Loucy (cell line): ENCODE results near the gene SLC35G1.

ENCODE experiments used
- H2AFZ ChIP-seq: fragments of 200-600 bp; sonication (generic); 2 replicates; pipeline ENCODE4 v1.6.0; 2016; ENCODE audit warnings: antibody characterized with exemption, mild to moderate bottlenecking, low read length, moderate library complexity
- H3F3A ChIP-seq: fragments of 200-600 bp; 2 replicates; pipeline ENCODE4 v1.6.0; 2016; ENCODE audit warnings: antibody characterized with exemption, low read depth, mild to moderate bottlenecking
- H3K27me3 ChIP-seq: fragments of 200-600 bp; sonication (generic); 2 replicates; pipeline ENCODE4 v1.6.1; 2014; ENCODE audit warnings: low read length, mild to moderate bottlenecking; ENCODE audit not compliant: insufficient read depth, poor library complexity, severe bottlenecking
- H3K36me3 ChIP-seq: fragments of 200-600 bp; sonication (generic); 2 replicates; pipeline ENCODE4 v1.6.1; 2016; ENCODE audit warnings: low read length; ENCODE audit not compliant: insufficient read depth
- H3K4me1 ChIP-seq: fragments of 200-600 bp; sonication (generic); 2 replicates; pipeline ENCODE4 v1.5.1; 2014; ENCODE audit warnings: low read length, mild to moderate bottlenecking; ENCODE audit not compliant: insufficient read depth, poor library complexity, severe bottlenecking
- H3K4me2 ChIP-seq: fragments of 200-600 bp; sonication (generic); 2 replicates; pipeline ENCODE4 v1.6.0; 2014; ENCODE audit warnings: antibody characterized with exemption, low read length, low read depth, mild to moderate bottlenecking; ENCODE audit not compliant: poor library complexity, severe bottlenecking
- H3K4me3 ChIP-seq: fragments of 200-600 bp; sonication (generic); 2 replicates; pipeline ENCODE4 v1.5.1; 2014; ENCODE audit warnings: low read length, mild to moderate bottlenecking, mixed read lengths; ENCODE audit not compliant: poor library complexity, severe bottlenecking
- H3K79me2 ChIP-seq: fragments of 200-600 bp; sonication (generic); 2 replicates; pipeline ENCODE4 v1.6.1; 2014; ENCODE audit warnings: low read length; ENCODE audit not compliant: insufficient read depth
- H3K9ac ChIP-seq: fragments of 200-600 bp; sonication (generic); 2 replicates; pipeline ENCODE4 v1.6.0; 2014; ENCODE audit warnings: mild to moderate bottlenecking, low read depth, low read length, moderate library complexity; ENCODE audit not compliant: poor library complexity, severe bottlenecking
- H3K9me2 ChIP-seq: fragments of 200-600 bp; sonication (generic); replicated peaks from 2 replicates; pipeline ENCODE4 v1.6.1; 2016; ENCODE audit warnings: low read depth, low read length, mixed read lengths
- H3K9me3 ChIP-seq: fragments of 200-600 bp; sonication (generic); 2 replicates; pipeline ENCODE4 v1.6.1; 2014; ENCODE audit warnings: mild to moderate bottlenecking, antibody characterized with exemption, low read length, low read depth; ENCODE audit not compliant: insufficient read depth
- H4K20me1 ChIP-seq: fragments of 200-600 bp; sonication (generic); 2 replicates; pipeline ENCODE4 v1.6.0; 2014; ENCODE audit warnings: antibody characterized with exemption, low read length, mild to moderate bottlenecking; ENCODE audit not compliant: insufficient read depth, poor library complexity, severe bottlenecking
- CTCF ChIP-seq: fragments of 200-600 bp; sonication (generic); conservative IDR thresholded peaks from 2 replicates; pipeline ENCODE4 v1.5.1; 2014; ENCODE audit warnings: mild to moderate bottlenecking, antibody characterized with exemption, low read length
- EZH2phosphoT487 ChIP-seq: fragments of 200-600 bp; IDR thresholded peaks from 2 replicates; pipeline ENCODE4 v1.6.1; 2018; ENCODE audit warnings: antibody characterized with exemption, mild to moderate bottlenecking, moderate library complexity, borderline replicate concordance

The SLC35G1 gene

DNA sequence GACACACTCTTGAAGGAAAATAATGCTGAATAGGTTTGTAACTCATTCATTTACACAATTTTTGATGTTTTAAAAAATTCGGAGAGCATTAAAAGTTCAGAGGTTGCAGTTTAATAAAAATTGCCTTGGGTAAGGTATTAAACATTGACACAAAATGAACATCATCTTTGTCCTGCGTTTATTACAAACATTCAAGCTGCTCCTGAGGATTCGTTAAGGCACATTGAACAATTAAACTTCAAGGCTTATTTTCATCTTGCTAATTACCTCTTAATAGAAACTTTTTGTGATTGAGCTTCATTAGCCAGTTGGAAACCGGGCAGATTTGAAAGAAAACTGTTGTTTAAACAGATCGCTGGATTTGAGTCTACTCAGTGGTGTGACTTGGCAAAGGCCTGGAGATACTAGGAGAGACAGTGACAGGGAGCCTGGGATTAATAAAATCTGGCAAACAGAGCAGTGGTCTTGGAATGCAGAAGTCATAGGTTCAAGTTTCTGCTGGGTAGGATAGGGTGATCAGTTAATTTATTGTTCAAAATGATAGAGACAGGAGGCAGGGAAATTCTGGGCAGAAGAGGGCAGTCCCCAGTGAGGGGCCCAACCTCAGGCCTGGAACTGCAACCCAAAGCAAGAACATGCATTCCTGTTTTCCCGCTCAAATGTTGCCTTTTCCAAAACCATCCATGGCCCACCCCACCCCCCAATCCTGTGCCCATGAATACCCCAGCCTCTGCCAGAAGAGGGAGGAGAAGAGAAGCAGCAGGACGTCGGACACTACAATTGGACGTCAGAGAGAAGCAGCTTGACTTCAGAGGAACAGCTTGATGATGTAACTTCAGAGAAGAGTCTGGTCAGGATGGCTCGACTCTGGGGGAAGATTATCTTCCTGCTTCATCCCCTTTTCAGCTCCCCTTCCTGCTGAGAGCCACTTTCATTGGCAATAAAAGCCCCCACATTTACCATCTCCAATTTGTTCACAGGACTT is 43.5 kb upstream of the SLC35G1 start:
- Histone ChIP-seq H3K27me3 (no peaks in the 10 kb centered on the region), H3K36me3 (no peaks in the 10 kb centered on the region), H3K79me2 (no peaks in the 10 kb centered on the region), H2AFZ (no peak overlapping the region), H3K9me3 (no peaks in the 10 kb centered on the region), H3K4me1 (no peaks in the 10 kb centered on the region), H3F3A (no peaks in the 10 kb centered on the region), H3K4me3 (no peak overlapping the region), H3K4me2 (no peak overlapping the region), H4K20me1 (no peaks in the 10 kb centered on the region), H3K9me2 (no peaks in the 10 kb centered on the region), H3K9ac (no peak overlapping the region)
- no peak for TF ChIP-seq EZH2phosphoT487
- TF ChIP-seq CTCF, result no peak

GRCh38 chr10:93851169-93851568 is 42.6 kb upstream of the SLC35G1 start:
- no peaks in the 10 kb centered on the region for H3K79me2 ChIP-seq
- no peaks in the 10 kb centered on the region for H3F3A ChIP-seq
- H4K20me1 ChIP-seq, result no peaks in the 10 kb centered on the region
- no peaks in the 10 kb centered on the region for H3K4me1 ChIP-seq
- no peak overlapping the region for H3K4me2 ChIP-seq
- H3K27me3 ChIP-seq, result no peaks in the 10 kb centered on the region
- no peak overlapping the region for H3K9ac ChIP-seq
- H3K4me3 ChIP-seq, result no peak overlapping the region
- no peaks in the 10 kb centered on the region for H3K36me3 ChIP-seq
- no peaks in the 10 kb centered on the region for H3K9me2 ChIP-seq
- TF ChIP-seq EZH2phosphoT487 (no peak), CTCF (no peak)
- no peak overlapping the region for H2AFZ ChIP-seq
- H3K9me3 ChIP-seq, result no peaks in the 10 kb centered on the region

- Histone ChIP-seq H3K4me1 (no peaks in the 10 kb centered on the region), H3K36me3 (no peaks in the 10 kb centered on the region), H2AFZ (no peak overlapping the region), H3K9me3 (no peaks in the 10 kb centered on the region), H3K4me3 (no peak overlapping the region), H3K9me2 (no peaks in the 10 kb centered on the region), H3F3A (no peaks in the 10 kb centered on the region), H3K79me2 (no peaks in the 10 kb centered on the region), H3K27me3 (no peaks in the 10 kb centered on the region), H3K9ac (no peak overlapping the region), H4K20me1 (no peaks in the 10 kb centered on the region), H3K4me2 (no peak overlapping the region)
- no peak for TF ChIP-seq EZH2phosphoT487
- no peak for TF ChIP-seq CTCF
These were observed 41.2 kb upstream of the SLC35G1 start for GRCh38 chr10:93852476-93853095.
